ACC112 (cell line): ENCODE data around the gene FSTL3.
"Not testable (repeated sequence)": the region's sequence is repeated elsewhere in the genome, so short reads cannot be mapped to it uniquely, and the experiment has no call there.

Experiments used
- H2AFZ ChIP-seq: fragments of 200-600 bp; sonication (generic); one replicate; pipeline ENCODE4 v1.6.0; 2017; ENCODE audit warnings: antibody characterized with exemption, low read length; ENCODE audit not compliant: unreplicated experiment
- H3K27ac ChIP-seq: fragments of 200-600 bp; sonication (generic); 2 replicates; pipeline ENCODE4 v1.5.1; 2014; ENCODE audit warnings: low read depth, mild to moderate bottlenecking, antibody characterized with exemption, low read length, moderate library complexity
- H3K27me3 ChIP-seq: fragments of 200-600 bp; sonication (generic); 2 replicates; pipeline ENCODE4 v1.6.1; 2014; ENCODE audit warnings: mild to moderate bottlenecking, antibody characterized with exemption, low read length, moderate library complexity, mixed read lengths; ENCODE audit not compliant: insufficient read depth
- H3K36me3 ChIP-seq: fragments of 200-600 bp; sonication (generic); 2 replicates; pipeline ENCODE4 v1.6.1; 2016; ENCODE audit warnings: mild to moderate bottlenecking, antibody characterized with exemption, low read length, moderate library complexity, mixed read lengths; ENCODE audit not compliant: insufficient read depth
- H3K4me1 ChIP-seq: fragments of 200-600 bp; sonication (generic); one replicate; pipeline ENCODE4 v1.6.1; 2016; ENCODE audit warnings: low read length, mixed read lengths; ENCODE audit not compliant: insufficient read depth, unreplicated experiment, control insufficient read depth
- H3K4me3 ChIP-seq: fragments of 200-600 bp; sonication (generic); 2 replicates; pipeline ENCODE4 v1.5.1; 2014; ENCODE audit warnings: mild to moderate bottlenecking, low read depth, low read length
- H3K79me2 ChIP-seq: fragments of 200-600 bp; sonication (generic); one replicate; pipeline ENCODE4 v1.6.0; 2016; ENCODE audit warnings: low read length; ENCODE audit not compliant: control insufficient read depth, unreplicated experiment, insufficient read depth

FSTL3 gene

GRCh38 chr19:663682-664117 lies 12.5 kb upstream of the FSTL3 start:
- Histone ChIP-seq H3K36me3 (no peaks in the 10 kb centered on the region), H3K27ac (peak overlapping the region; percentile 63), H3K4me1 (peaks cover 8% of the 10 kb centered on the region), H3K79me2 (peaks cover 43% of the 10 kb centered on the region), H2AFZ (peak overlapping the region; percentile 93), H3K4me3 (peak overlapping the region; percentile 96), H3K27me3 (no peaks in the 10 kb centered on the region)

GRCh38 chr19:664913-665443 lies 11.2 kb upstream of the FSTL3 start:
- H3K4me1 ChIP-seq = peaks cover 8% of the 10 kb centered on the region
- H3K79me2 ChIP-seq = peaks cover 30% of the 10 kb centered on the region
- H2AFZ ChIP-seq = peak overlapping the region; percentile 7
- H3K27me3 ChIP-seq = no peaks in the 10 kb centered on the region
- peak overlapping the region; percentile 47; the same call in 1 of the 2 replicates for H3K4me3 ChIP-seq
- no peaks in the 10 kb centered on the region for H3K36me3 ChIP-seq
- H3K27ac ChIP-seq = no peak overlapping the region

- H3K27me3 ChIP-seq, H3K4me1 ChIP-seq, H3K36me3 ChIP-seq: not testable (repeated sequence)
These were observed 9.1 kb upstream of the FSTL3 start for GRCh38 chr19:666985-667573.

DNA sequence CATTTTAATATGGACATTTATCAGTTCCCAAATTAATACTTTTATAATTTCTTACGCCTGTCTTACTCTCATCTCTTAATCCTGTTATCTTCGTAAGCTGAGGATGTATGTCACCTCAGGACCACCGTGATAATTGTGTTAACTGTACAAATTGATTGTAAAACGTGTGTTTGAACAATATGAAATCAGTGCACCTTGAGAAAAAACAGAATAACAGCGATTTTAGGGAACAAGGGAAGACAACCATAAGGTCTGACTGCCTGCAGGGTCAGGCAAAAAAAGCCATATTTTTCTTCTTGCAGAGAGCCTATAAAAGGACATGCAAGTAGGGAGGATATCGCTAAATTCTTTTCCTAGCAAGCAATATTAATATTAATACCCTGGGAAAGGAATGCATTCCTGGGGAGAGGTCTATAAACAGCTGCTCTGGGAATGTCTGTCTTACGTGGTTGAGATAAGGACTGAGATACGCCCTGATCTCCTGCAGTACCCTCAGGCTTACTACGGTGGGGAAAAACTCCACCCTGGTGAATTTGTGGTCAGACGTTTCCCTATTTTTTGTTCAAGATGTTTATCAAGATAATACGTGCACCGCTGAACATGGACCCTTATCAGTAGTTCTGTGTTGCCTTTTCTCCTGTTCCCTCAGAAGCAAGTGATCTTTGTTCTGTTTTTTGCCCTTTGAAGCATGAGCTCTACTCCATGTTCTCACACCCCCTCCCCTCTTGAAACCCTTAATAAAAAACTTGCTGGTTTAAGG lies 7.3 kb upstream of the FSTL3 start:
- H3K27ac ChIP-seq, H3K36me3 ChIP-seq, H3K4me3 ChIP-seq, H3K4me1 ChIP-seq, H3K79me2 ChIP-seq, H3K27me3 ChIP-seq, H2AFZ ChIP-seq: not testable (repeated sequence)

More at GRCh38 chr19:666985-667573, 9.1 kb upstream of the FSTL3 start:
- not testable (repeated sequence) for H3K27ac ChIP-seq, H3K79me2 ChIP-seq, H2AFZ ChIP-seq, H3K4me3 ChIP-seq

DNA sequence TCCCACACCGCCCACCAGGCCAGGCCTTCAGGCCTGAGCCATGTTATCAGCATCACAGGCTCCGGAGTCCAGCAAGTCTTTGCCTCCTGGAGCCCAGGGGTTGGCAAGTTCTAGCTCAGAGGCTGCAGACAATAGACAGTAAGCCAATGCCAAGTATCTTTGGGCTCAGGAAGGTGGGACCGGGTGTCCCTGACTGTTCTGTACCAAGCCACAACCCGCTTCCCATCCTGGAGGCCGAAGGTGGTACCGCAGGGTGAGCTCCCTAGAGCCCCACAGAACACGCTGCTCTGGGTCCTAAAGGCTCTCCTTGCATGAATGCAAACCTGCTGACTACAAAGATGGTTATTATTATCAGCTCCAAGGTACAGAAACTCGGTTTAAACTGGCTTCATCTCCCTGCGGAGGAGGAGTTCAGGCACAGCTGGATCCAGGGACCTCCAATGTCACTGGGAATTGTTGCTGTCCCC lies 5.5 kb upstream of the FSTL3 start:
- no peak overlapping the region for H3K4me3 ChIP-seq
- H3K4me1 ChIP-seq = peaks cover 1% of the 10 kb centered on the region
- no peaks in the 10 kb centered on the region for H3K79me2 ChIP-seq
- no peaks in the 10 kb centered on the region for H3K27me3 ChIP-seq
- H3K27ac ChIP-seq = no peak overlapping the region
- no peaks in the 10 kb centered on the region for H3K36me3 ChIP-seq
- no peak overlapping the region for H2AFZ ChIP-seq

DNA sequence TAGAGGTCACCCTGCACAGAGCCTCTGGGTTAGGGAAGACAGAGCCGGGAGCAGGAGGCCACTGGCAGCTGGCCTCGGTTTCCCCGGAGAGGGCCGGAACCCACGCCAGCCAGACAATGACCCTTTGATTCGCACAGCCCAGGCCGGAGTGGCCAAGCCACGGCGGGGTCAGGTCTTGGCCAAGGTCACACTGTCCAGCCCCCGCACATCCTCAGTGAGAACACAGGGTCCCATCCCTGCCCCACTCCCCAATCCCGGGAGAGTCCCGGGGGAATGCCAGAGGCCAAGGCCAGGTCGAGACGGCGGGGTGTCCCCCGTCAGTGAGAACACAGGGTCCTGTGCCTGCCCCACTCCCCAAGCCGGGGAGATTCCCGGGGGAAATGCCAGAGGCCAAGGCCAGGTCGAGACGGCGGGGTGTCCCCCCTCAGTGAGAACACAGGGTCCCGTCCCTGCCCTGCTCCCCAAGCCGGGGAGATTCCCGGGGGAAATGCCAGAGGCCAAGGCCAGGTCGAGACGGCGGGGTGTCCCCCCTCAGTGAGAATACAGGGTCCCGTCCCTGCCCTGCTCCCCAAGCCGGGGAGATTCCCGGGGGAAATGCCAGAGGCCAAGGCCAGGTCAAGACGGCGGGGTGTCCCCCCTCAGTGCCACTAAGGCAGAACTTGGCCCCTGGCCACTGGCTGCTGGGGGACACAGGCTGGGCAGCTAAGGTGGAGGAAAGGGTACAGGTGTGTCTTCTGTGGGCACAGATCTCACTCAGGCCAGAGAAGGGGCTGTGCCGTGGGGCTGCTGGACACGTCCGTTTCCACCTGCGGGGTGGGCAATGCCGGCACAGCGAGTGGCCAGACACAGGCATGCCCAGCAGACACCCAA lies 1.7 kb upstream of the FSTL3 start:
- Histone ChIP-seq H3K27ac (no peak overlapping the region), H3K4me3 (no peak overlapping the region), H3K27me3 (no peaks in the 10 kb centered on the region), H3K36me3 (no peaks in the 10 kb centered on the region), H3K4me1 (peaks cover 22% of the 10 kb centered on the region), H3K79me2 (peaks cover 22% of the 10 kb centered on the region), H2AFZ (no peak overlapping the region)

GRCh38 chr19:676007-676338 lies 219 bp upstream of the FSTL3 start:
- H3K27ac ChIP-seq = no peak overlapping the region
- H3K27me3 ChIP-seq = no peaks in the 10 kb centered on the region
- H3K79me2 ChIP-seq = peaks cover 23% of the 10 kb centered on the region
- no peak overlapping the region for H2AFZ ChIP-seq
- peak overlapping the region; percentile 85 for H3K4me3 ChIP-seq
- peaks cover 22% of the 10 kb centered on the region for H3K4me1 ChIP-seq
- H3K36me3 ChIP-seq = no peaks in the 10 kb centered on the region

DNA sequence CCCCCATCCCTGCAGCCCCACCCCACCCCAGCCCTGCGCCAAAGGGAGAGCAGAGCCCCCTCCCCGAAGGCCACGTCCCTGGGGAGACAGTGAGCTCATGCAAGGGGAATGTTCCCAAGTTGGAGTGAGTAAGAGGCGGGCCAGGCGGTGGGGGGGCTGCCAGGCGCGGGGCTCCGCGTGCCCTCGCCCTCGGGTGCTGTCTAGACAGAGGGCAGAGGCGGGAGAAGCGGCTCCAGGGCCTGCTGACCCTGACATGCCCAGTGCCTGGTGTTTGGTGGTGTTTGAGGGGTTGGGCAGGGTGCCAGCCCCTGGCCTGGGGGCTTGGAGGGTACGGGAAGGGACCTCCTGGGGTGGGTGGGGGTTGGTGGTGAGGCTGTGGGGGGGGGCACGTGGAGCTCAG lies 1.0 kb downstream of the FSTL3 start:
- H3K27me3 ChIP-seq = no peaks in the 10 kb centered on the region
- H3K4me1 ChIP-seq = peaks cover 22% of the 10 kb centered on the region
- no peaks in the 10 kb centered on the region for H3K36me3 ChIP-seq
- peak overlapping the region; percentile 65; the same call in 1 of the 2 replicates for H3K27ac ChIP-seq
- H3K4me3 ChIP-seq = peak overlapping the region; percentile 85
- no peak overlapping the region for H2AFZ ChIP-seq
- H3K79me2 ChIP-seq = peaks cover 23% of the 10 kb centered on the region

- peaks cover 22% of the 10 kb centered on the region for H3K4me1 ChIP-seq
- H3K27ac ChIP-seq = peak overlapping the region; percentile 65
- H2AFZ ChIP-seq = no peak overlapping the region
- peaks cover 23% of the 10 kb centered on the region for H3K79me2 ChIP-seq
- no peaks in the 10 kb centered on the region for H3K27me3 ChIP-seq
- H3K36me3 ChIP-seq = no peaks in the 10 kb centered on the region
- H3K4me3 ChIP-seq = peak overlapping the region; percentile 85
These were observed 1.6 kb downstream of the FSTL3 start for GRCh38 chr19:677601-678436.
